Measurements from ENCODE around the gene NKD2.

The NKD2 gene

DNA sequence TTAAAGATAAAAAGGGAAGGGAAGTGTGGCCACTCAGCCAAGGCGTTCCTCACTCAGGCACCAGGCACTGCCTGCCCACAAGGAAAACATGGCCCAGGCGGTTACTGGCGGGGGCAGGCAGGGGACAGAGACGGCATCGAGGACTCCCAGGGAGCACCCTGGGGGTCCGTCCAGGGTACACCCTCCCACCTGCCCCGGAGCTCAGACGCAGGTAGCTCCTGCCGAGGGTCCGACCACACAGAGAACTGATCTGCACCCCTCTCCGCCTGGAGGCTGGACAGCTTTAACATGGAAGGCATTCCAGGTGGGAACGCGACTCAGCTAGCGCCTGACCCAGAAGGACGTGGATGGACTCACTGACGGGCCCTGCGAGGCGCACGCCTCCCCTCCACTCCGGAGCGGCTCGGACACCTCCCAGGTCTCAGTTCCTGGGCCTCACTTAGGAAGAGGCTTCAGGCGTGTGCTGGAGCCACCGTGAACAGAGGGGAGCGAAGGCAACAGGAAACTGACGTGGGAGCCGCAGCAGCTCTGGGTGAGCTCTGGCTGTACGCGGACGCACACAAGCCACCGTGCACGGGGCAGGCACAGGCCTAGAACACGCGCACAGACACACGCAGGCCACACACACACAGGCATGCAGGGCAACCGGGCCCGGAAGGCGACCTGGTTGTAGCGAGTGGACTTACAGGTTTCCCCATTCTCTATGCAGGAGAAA lies 47.5 kb downstream of the NKD2 start:
- H2AFZ ChIP-seq (ENCODE audit: low read length) = no peak overlapping the region
- no peak for TF ChIP-seq CTCF (IDR thresholded peaks at IDR 0.05; ENCODE audit: low read length)
- TF ChIP-seq EZH2 (IDR thresholded peaks at IDR 0.05; ENCODE audit: borderline replicate concordance, low read length) = no peak
- no peaks in the 10 kb centered on the region for H3K9me2 ChIP-seq (ENCODE audit: low read depth, low read length)
- H4K20me1 ChIP-seq (ENCODE audit: insufficient read depth, low read length) = no peaks in the 10 kb centered on the region
- H3K9me3 ChIP-seq (ENCODE audit: low read length) = no peaks in the 10 kb centered on the region
- no peaks in the 10 kb centered on the region for H3K4me1 ChIP-seq (ENCODE audit: insufficient read depth, low read length, severe bottlenecking)
- no peaks in the 10 kb centered on the region for H3K36me3 ChIP-seq (ENCODE audit: insufficient read depth, low read length)
- no peak overlapping the region for H3K27ac ChIP-seq (ENCODE audit: low read depth, low read length, poor library complexity, severe bottlenecking)
- no peak overlapping the region for H3K9ac ChIP-seq (ENCODE audit: low read length)
- H3K79me2 ChIP-seq (ENCODE audit: insufficient read depth, low read length) = no peaks in the 10 kb centered on the region
- H3K4me3 ChIP-seq (ENCODE audit: low read depth, low read length, poor library complexity, severe bottlenecking) = no peak overlapping the region
- peaks cover 7% of the 10 kb centered on the region; the same call in 1 of the 2 replicates for H3K27me3 ChIP-seq (ENCODE audit: insufficient read depth, low read length)
- H3K4me2 ChIP-seq (ENCODE audit: low read length) = no peak overlapping the region
- H3F3A ChIP-seq (ENCODE audit: insufficient read depth, low read length) = no peaks in the 10 kb centered on the region

GRCh38 chr5:1056611-1057484 lies 48.2 kb downstream of the NKD2 start:
- Histone ChIP-seq H3K36me3 (ENCODE audit: insufficient read depth, low read length) (no peaks in the 10 kb centered on the region), H3K27ac (ENCODE audit: low read depth, low read length, poor library complexity, severe bottlenecking) (no peak overlapping the region), H3K79me2 (ENCODE audit: insufficient read depth, low read length) (no peaks in the 10 kb centered on the region), H3K4me2 (ENCODE audit: low read length) (no peak overlapping the region), H4K20me1 (ENCODE audit: insufficient read depth, low read length) (no peaks in the 10 kb centered on the region), H3K4me1 (ENCODE audit: insufficient read depth, low read length, severe bottlenecking) (no peaks in the 10 kb centered on the region), H3F3A (ENCODE audit: insufficient read depth, low read length) (no peaks in the 10 kb centered on the region), H3K9ac (ENCODE audit: low read length) (no peak overlapping the region), H2AFZ (ENCODE audit: low read length) (no peak overlapping the region), H3K27me3 (ENCODE audit: insufficient read depth, low read length) (peaks cover 7% of the 10 kb centered on the region; the same call in 1 of the 2 replicates), H3K9me3 (ENCODE audit: low read length) (no peaks in the 10 kb centered on the region), H3K9me2 (ENCODE audit: low read depth, low read length) (no peaks in the 10 kb centered on the region), H3K4me3 (ENCODE audit: low read depth, low read length, poor library complexity, severe bottlenecking) (no peak overlapping the region)
- no peak for TF ChIP-seq EZH2 (IDR thresholded peaks at IDR 0.05; ENCODE audit: borderline replicate concordance, low read length)
- TF ChIP-seq CTCF (IDR thresholded peaks at IDR 0.05; ENCODE audit: low read length) = no peak

DNA sequence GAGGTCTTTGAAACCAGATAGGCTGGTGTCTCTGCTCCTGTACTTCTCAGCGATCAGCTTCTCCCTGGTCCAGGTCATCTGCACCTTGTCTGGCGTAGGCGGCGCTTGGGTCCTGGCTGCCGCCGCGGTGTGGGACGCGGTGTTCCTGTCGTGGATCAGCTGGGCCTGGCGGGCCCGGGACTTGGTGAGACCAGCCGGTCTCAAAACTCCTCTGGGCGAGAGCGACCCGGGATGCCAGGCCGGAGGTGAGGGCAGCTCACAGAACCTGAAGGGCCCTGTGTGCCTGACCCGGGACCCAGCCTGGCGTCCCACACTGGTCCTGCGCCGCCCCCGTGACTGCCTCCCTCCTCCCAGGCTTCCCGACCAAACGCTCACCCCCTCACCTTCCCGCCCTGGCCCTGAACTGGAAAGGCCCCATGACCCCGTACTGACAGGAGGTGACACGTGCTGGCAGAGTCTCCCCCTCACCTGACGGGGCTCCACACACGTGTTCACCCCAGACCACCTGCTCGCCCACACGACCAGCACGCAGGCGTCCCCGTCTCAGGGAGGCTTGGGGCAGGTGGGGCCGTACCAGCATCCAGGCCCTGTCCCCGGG lies 49.0 kb downstream of the NKD2 start:
- Histone ChIP-seq H4K20me1 (ENCODE audit: insufficient read depth, low read length) (no peaks in the 10 kb centered on the region), H3K9ac (ENCODE audit: low read length) (no peak overlapping the region), H3K27me3 (ENCODE audit: insufficient read depth, low read length) (peaks cover 7% of the 10 kb centered on the region; the same call in 1 of the 2 replicates), H3K4me2 (ENCODE audit: low read length) (no peak overlapping the region), H2AFZ (ENCODE audit: low read length) (no peak overlapping the region), H3K9me3 (ENCODE audit: low read length) (no peaks in the 10 kb centered on the region), H3F3A (ENCODE audit: insufficient read depth, low read length) (no peaks in the 10 kb centered on the region), H3K36me3 (ENCODE audit: insufficient read depth, low read length) (no peaks in the 10 kb centered on the region), H3K4me1 (ENCODE audit: insufficient read depth, low read length, severe bottlenecking) (no peaks in the 10 kb centered on the region), H3K27ac (ENCODE audit: low read depth, low read length, poor library complexity, severe bottlenecking) (no peak overlapping the region), H3K79me2 (ENCODE audit: insufficient read depth, low read length) (no peaks in the 10 kb centered on the region), H3K9me2 (ENCODE audit: low read depth, low read length) (no peaks in the 10 kb centered on the region), H3K4me3 (ENCODE audit: low read depth, low read length, poor library complexity, severe bottlenecking) (no peak overlapping the region)
- TF ChIP-seq EZH2 (IDR thresholded peaks at IDR 0.05; ENCODE audit: borderline replicate concordance, low read length) (no peak), CTCF (IDR thresholded peaks at IDR 0.05; ENCODE audit: low read length) (no peak)

Data from OCI-LY1 (cell line).